Measurements from ENCODE around the gene TUBA1C. TPM values are rescaled to one million over a fixed set of nuclear protein-coding genes. Genes with fewer than 3 reads are reported as not detected.
"Not testable (repeated sequence)": the region's sequence is repeated elsewhere in the genome, so short reads cannot be mapped to it uniquely, and the experiment has no call there.

Gene TUBA1C
- total RNA-seq, 1 donor from 2014 or later, result 66.7 TPM

GRCh38 chr12:49253033-49253623, 11.8 kb upstream of the TUBA1C start:
- no peak overlapping the region for H3K27ac Mint-ChIP-seq (ENCODE audit: unreplicated experiment)
- H3K4me3 Mint-ChIP-seq (ENCODE audit: unreplicated experiment), result no peak overlapping the region
- no peaks in the 10 kb centered on the region for H3K4me1 Mint-ChIP-seq (ENCODE audit: low read depth, unreplicated experiment)
- peaks cover 2% of the 10 kb centered on the region for H3K9me3 Mint-ChIP-seq (ENCODE audit: unreplicated experiment)
- no peak for DNase-seq
- TF ChIP-seq, protein P1, sequence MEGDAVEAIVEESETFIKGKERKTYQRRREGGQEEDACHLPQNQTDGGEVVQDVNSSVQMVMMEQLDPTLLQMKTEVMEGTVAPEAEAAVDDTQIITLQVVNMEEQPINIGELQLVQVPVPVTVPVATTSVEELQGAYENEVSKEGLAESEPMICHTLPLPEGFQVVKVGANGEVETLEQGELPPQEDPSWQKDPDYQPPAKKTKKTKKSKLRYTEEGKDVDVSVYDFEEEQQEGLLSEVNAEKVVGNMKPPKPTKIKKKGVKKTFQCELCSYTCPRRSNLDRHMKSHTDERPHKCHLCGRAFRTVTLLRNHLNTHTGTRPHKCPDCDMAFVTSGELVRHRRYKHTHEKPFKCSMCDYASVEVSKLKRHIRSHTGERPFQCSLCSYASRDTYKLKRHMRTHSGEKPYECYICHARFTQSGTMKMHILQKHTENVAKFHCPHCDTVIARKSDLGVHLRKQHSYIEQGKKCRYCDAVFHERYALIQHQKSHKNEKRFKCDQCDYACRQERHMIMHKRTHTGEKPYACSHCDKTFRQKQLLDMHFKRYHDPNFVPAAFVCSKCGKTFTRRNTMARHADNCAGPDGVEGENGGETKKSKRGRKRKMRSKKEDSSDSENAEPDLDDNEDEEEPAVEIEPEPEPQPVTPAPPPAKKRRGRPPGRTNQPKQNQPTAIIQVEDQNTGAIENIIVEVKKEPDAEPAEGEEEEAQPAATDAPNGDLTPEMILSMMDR (IDR thresholded peaks at IDR 0.05; ENCODE audit: partially characterized antibody, unreplicated experiment), result no peak
- no peaks in the 10 kb centered on the region for H3K36me3 Mint-ChIP-seq (ENCODE audit: unreplicated experiment)
- no peaks in the 10 kb centered on the region for H3K27me3 Mint-ChIP-seq (ENCODE audit: unreplicated experiment)

DNA sequence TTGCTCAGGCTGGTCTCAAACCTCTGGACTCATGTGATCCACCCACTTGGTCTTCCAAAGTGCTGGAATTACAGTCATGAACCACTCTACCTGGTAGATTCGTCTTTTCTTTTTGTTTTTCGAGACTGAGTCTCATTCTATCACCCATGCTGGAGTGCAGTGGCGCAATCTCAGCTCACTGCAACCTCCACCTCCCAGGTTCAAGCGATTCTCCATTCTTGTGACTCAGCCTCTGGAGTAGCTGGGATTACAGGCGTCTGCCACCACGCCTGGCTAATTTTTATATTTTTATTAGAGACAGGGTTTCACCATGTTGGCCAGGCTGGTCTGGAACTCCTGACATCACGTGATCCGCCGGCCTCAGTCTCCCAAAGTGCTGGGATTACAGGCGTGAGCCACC, 9.4 kb upstream of the TUBA1C start:
- H3K4me1 Mint-ChIP-seq (ENCODE audit: low read depth, unreplicated experiment); H3K27me3 Mint-ChIP-seq (ENCODE audit: unreplicated experiment); H3K4me3 Mint-ChIP-seq (ENCODE audit: unreplicated experiment); H3K9me3 Mint-ChIP-seq (ENCODE audit: unreplicated experiment); H3K36me3 Mint-ChIP-seq (ENCODE audit: unreplicated experiment); H3K27ac Mint-ChIP-seq (ENCODE audit: unreplicated experiment); DNase-seq: not testable (repeated sequence)

GRCh38 chr12:49255857-49256637, 8.8 kb upstream of the TUBA1C start:
- Mint-ChIP-seq H3K36me3 (ENCODE audit: unreplicated experiment) (no peaks in the 10 kb centered on the region), H3K4me3 (ENCODE audit: unreplicated experiment) (no peak overlapping the region), H3K9me3 (ENCODE audit: unreplicated experiment) (peaks cover 2% of the 10 kb centered on the region), H3K27ac (ENCODE audit: unreplicated experiment) (no peak overlapping the region), H3K27me3 (ENCODE audit: unreplicated experiment) (no peaks in the 10 kb centered on the region), H3K4me1 (ENCODE audit: low read depth, unreplicated experiment) (no peaks in the 10 kb centered on the region)
- DNase-seq, result no peak
- TF ChIP-seq, protein P1 (IDR thresholded peaks at IDR 0.05; ENCODE audit: partially characterized antibody, unreplicated experiment), result no peak

DNA sequence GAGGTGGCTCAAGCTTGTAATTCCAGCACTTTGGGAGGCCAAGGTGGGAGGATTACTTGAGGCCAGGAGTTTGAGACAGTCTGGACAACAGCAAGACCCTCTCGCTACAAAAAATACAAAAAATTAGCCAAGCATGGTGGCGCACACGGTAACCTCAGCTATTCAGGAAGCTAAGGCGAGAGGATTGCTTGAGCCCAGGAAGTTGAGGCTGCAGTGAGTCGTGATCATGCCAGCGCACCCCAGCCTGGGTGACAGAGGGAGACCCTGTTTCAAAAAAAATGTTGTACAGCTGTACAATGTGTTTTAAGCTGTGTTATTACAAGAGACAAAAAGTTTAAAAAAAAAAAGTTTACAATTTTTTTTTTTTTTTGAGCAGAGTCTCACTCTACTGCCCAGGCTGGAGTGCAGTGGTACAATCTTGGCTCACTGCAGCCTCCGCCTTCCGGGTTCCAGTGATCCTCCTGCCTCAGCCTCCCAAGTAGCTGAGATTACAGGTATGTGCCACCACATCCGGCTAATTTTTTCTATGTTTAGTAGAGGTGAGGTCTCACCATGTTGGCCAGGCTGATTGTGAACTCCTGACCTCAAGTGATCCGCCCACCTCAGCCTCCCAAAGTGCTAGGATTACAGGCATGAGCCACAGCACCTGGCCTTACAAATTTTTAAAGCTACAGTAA, 7.2 kb upstream of the TUBA1C start:
- DNase-seq; H3K27me3 Mint-ChIP-seq (ENCODE audit: unreplicated experiment); H3K9me3 Mint-ChIP-seq (ENCODE audit: unreplicated experiment); H3K4me1 Mint-ChIP-seq (ENCODE audit: low read depth, unreplicated experiment); H3K36me3 Mint-ChIP-seq (ENCODE audit: unreplicated experiment); H3K27ac Mint-ChIP-seq (ENCODE audit: unreplicated experiment); H3K4me3 Mint-ChIP-seq (ENCODE audit: unreplicated experiment): not testable (repeated sequence)

- DNase-seq, result no peak
- Mint-ChIP-seq H3K9me3 (ENCODE audit: unreplicated experiment) (no peaks in the 10 kb centered on the region), H3K27ac (ENCODE audit: unreplicated experiment) (no peak overlapping the region), H3K27me3 (ENCODE audit: unreplicated experiment) (no peaks in the 10 kb centered on the region), H3K4me1 (ENCODE audit: low read depth, unreplicated experiment) (no peaks in the 10 kb centered on the region), H3K4me3 (ENCODE audit: unreplicated experiment) (no peak overlapping the region), H3K36me3 (ENCODE audit: unreplicated experiment) (no peaks in the 10 kb centered on the region)
- TF ChIP-seq, protein P1 (IDR thresholded peaks at IDR 0.05; ENCODE audit: partially characterized antibody, unreplicated experiment), result no peak
Observed at GRCh38 chr12:49259452-49259851, 5.4 kb upstream of the TUBA1C start.

- Mint-ChIP-seq H3K27ac (ENCODE audit: unreplicated experiment) (no peak overlapping the region), H3K4me3 (ENCODE audit: unreplicated experiment) (no peak overlapping the region), H3K9me3 (ENCODE audit: unreplicated experiment) (no peaks in the 10 kb centered on the region), H3K36me3 (ENCODE audit: unreplicated experiment) (no peaks in the 10 kb centered on the region), H3K4me1 (ENCODE audit: low read depth, unreplicated experiment) (no peaks in the 10 kb centered on the region), H3K27me3 (ENCODE audit: unreplicated experiment) (no peaks in the 10 kb centered on the region)
- DNase-seq, result no peak
- TF ChIP-seq, protein P1 (IDR thresholded peaks at IDR 0.05; ENCODE audit: partially characterized antibody, unreplicated experiment), result no peak
Observed at GRCh38 chr12:49260166-49260565, 4.7 kb upstream of the TUBA1C start.

Measured in glutamatergic neuron (in vitro differentiated cells).